RWPE2 (cell line): ENCODE data around the gene RNF217.
A peak's percentile ranks its signal among the peaks of the same experiment; 100 is the strongest.
"Not testable (repeated sequence)": the region's sequence is repeated elsewhere in the genome, so short reads cannot be mapped to it uniquely, and the experiment has no call there.

Experiments used
- ATAC-seq: fragments of 200-7000 bp; cut with Tn5 transposase; 3 replicates; pipeline ENCODE4 v1.9.1; 2021; ENCODE audit warnings: low read depth
- DNase-seq: peaks from one replicate; pipeline ENCODE4 v3.0.0-alpha.2; 2020; ENCODE audit warnings: low spot score
- H3K27ac ChIP-seq: fragments of 450-650 bp; 2 replicates; pipeline ENCODE4 v1.5.1; 2017; ENCODE audit warnings: mild to moderate bottlenecking; ENCODE audit not compliant: poor library complexity, severe bottlenecking
- H3K27me3 ChIP-seq: fragments of 250-450 bp; sonication (Bioruptor Pico); 2 replicates; pipeline ENCODE4 v1.5.1; 2021; ENCODE audit warnings: mild to moderate bottlenecking, moderate library complexity; ENCODE audit not compliant: insufficient read depth, poor library complexity, severe bottlenecking
- H3K36me3 ChIP-seq: fragments of 250-450 bp; sonication (Bioruptor Pico); 2 replicates; pipeline ENCODE4 v1.5.1; 2020; ENCODE audit warnings: low read depth, mild to moderate bottlenecking, moderate library complexity
- H3K4me1 ChIP-seq: fragments of 250-450 bp; sonication (Bioruptor Pico); 2 replicates; pipeline ENCODE4 v1.5.1; 2021; ENCODE audit warnings: mild to moderate bottlenecking, moderate library complexity; ENCODE audit not compliant: insufficient read depth, poor library complexity, severe bottlenecking
- H3K4me3 ChIP-seq: fragments of 250-450 bp; sonication (Bioruptor Pico); 2 replicates; pipeline ENCODE4 v1.5.1; 2021; ENCODE audit warnings: mild to moderate bottlenecking, moderate library complexity; ENCODE audit not compliant: severe bottlenecking
- H3K9me3 ChIP-seq: fragments of 250-450 bp; sonication (Bioruptor Pico); 2 replicates; pipeline ENCODE4 v1.5.1; 2021; ENCODE audit warnings: mild to moderate bottlenecking, moderate library complexity; ENCODE audit not compliant: severe bottlenecking
- CTCF ChIP-seq: fragments of 450-650 bp; IDR thresholded peaks from one replicate; pipeline ENCODE4 v1.5.1; 2017; ENCODE audit warnings: mild to moderate bottlenecking, moderate library complexity; ENCODE audit not compliant: poor library complexity, severe bottlenecking

Gene RNF217

GRCh38 chr6:125120054-125120590 is 157.9 kb downstream of the RNF217 start:
- H3K4me1 ChIP-seq: peaks cover 10% of the 10 kb centered on the region
- ATAC-seq (no peak), DNase-seq (no peak)
- no peaks in the 10 kb centered on the region for H3K27me3 ChIP-seq
- no peak overlapping the region for H3K4me3 ChIP-seq
- no peaks in the 10 kb centered on the region for H3K36me3 ChIP-seq
- H3K9me3 ChIP-seq: no peaks in the 10 kb centered on the region
- no peak for TF ChIP-seq CTCF
- no peak overlapping the region for H3K27ac ChIP-seq

DNA sequence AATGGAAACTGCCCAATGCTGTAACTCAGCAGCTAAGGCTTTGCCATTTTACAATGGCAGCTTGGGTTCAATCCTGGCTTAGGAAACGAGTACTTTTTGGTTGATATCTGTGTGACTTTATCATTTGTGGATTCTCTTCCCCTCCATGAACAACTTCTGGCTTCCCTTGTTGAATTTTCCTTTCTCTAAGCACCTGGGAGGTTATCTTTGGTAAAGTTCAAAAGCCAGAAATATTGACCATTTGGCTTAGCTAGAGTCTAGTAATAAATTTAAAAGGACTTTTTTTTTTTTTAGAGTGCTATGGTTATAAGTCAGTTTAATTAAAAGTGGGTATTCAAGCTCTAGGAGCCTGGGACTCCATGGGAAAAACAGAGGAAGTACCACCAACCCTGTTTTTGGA is 159.7 kb downstream of the RNF217 start:
- Histone ChIP-seq H3K27ac (no peak overlapping the region), H3K4me3 (no peak overlapping the region), H3K27me3 (no peaks in the 10 kb centered on the region), H3K4me1 (peaks cover 10% of the 10 kb centered on the region), H3K9me3 (no peaks in the 10 kb centered on the region), H3K36me3 (no peaks in the 10 kb centered on the region)
- ATAC-seq (no peak), DNase-seq (no peak)
- TF ChIP-seq CTCF: no peak

DNA sequence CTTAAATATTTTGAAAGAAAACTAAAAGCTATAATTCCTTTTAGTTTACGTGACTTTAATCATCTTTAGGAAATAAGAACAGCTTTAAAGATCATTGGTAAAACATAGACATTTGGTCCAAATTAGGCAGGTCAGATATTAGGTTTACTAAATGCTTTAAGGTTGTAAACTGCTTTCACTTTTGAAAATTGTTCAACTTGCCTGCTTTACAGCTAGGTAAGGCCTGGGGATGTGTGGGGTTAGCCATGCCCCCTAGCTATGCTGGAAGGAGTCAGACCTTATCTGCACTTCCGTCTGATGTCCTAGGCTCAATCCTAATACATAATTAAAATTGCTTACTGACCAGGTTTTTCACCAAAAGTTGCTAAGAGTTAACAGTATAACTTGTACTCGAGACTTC is 160.8 kb downstream of the RNF217 start:
- Histone ChIP-seq H3K27ac (peak overlapping the region; percentile 28), H3K4me1 (peaks cover 10% of the 10 kb centered on the region), H3K36me3 (no peaks in the 10 kb centered on the region), H3K27me3 (no peaks in the 10 kb centered on the region), H3K9me3 (no peaks in the 10 kb centered on the region), H3K4me3 (no peak overlapping the region)
- no peak for ATAC-seq
- no peak for DNase-seq
- TF ChIP-seq CTCF: no peak

DNA sequence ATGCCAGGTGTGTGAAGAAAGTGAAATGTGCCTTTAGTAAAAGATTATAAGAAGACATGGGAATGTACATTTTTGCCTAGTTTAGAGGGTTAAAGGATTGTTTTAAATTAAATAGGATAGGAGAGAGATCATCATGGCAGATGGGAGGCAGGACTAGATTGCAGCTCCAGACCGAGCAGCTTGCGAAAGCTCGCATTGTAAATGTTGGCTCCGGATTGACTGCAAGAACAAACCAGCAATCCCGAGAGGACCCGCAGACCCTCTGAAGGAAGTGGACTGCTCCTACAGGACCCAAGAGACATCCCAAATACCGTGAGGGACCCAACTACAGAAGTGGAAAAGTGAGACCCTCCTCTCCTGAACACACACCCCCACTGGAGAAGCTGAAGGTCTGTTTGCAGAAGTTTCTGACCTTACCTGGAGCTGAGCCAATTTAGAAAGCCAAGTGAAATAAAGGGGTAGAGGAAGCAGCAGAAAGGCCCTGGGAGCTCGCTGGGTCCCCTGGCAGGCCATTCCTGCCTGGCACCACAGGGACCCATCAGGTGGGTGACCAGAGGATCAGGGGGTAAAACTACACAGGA is 161.3 kb downstream of the RNF217 start:
- H3K9me3 ChIP-seq: no peaks in the 10 kb centered on the region
- no peak overlapping the region for H3K4me3 ChIP-seq
- DNase-seq (no peak), ATAC-seq (no peak)
- H3K27ac ChIP-seq: peak overlapping the region; percentile 28
- TF ChIP-seq CTCF: no peak
- no peaks in the 10 kb centered on the region for H3K27me3 ChIP-seq
- H3K4me1 ChIP-seq: peaks cover 10% of the 10 kb centered on the region
- H3K36me3 ChIP-seq: no peaks in the 10 kb centered on the region

- no peaks in the 10 kb centered on the region for H3K9me3 ChIP-seq
- H3K4me3 ChIP-seq: no peak overlapping the region
- peak; percentile 79 for DNase-seq
- peaks cover 10% of the 10 kb centered on the region for H3K4me1 ChIP-seq
- ATAC-seq: peak; percentile 98
- no peaks in the 10 kb centered on the region for H3K36me3 ChIP-seq
- peak overlapping the region; percentile 28 for H3K27ac ChIP-seq
- no peaks in the 10 kb centered on the region for H3K27me3 ChIP-seq
- no peak for TF ChIP-seq CTCF
Observed at GRCh38 chr6:125124049-125124669, 161.9 kb downstream of the RNF217 start.

DNA sequence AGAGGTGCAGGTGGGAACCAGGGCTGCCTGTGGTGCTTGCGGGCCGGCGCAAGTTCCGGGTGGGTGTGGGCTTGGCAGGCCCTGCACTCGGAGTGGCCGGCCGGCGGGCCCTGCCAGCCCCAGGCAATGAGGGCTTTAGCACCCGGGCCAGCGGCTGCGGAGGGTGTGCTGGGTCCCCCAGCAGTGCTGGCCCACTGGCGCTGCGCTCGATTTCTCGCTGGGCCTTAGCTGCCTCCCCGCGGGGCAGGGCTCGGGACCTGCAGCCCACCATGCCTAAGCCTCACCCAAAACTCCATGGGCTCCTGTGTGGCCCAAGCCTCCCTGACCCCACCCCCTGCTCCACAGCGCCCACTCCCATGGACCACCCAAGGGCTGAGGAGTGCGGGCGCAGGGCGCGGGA is 163.6 kb downstream of the RNF217 start:
- H3K9me3 ChIP-seq, H3K36me3 ChIP-seq, H3K27me3 ChIP-seq, ATAC-seq, H3K4me3 ChIP-seq, H3K27ac ChIP-seq, DNase-seq: not testable (repeated sequence)
- H3K4me1 ChIP-seq: peaks cover 10% of the 10 kb centered on the region
